ENCODE data around the gene CRHR1. TPM values are rescaled to one million over a fixed set of nuclear protein-coding genes. Genes with fewer than 3 reads are reported as not detected.

CRHR1 gene
- polyA plus RNA-seq, 10 donors, result 0.21 to 0.66 (median 0.26) TPM; not detected in 5

DNA sequence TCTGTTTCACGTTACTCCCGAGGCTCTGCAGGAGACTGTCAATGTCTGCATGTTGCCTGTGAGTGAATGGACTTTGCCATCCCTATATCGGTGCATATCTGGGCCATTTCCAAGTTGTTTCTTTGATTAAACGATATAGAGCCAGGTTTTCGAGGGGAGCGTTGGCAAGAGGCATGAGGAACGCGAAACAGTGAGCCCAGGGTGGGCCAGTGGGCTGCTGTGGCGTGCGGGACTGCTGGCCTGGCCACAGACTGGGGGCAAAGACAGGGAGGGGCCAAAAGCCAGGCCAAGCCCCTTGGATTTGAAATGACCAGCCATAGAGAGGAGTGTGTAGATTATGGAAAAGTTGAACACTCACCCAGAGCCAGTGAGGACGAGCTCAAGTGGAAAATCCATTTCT is 3.5 kb downstream of the CRHR1 start:
- no peak for DNase-seq

DNA sequence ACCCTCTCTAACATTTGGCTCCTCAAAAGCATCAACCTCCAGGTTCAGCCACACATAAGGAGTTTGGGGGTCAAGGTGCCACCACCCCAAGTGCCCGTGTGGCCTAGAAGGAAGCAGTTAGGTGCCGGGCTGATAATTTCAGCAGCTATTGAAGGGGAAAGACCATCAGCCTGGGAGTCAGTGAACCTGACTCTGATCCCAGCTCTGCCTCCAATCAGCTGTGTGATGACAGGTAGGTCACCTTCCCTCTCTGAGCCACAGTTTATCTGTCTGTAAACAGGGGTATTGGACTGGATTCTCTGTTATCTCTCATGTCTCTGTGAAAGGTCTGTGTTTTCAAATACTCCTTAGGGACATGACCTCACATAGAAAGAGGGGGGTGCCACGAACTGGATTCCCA is 3.9 kb downstream of the CRHR1 start:
- no peak for DNase-seq

DNA sequence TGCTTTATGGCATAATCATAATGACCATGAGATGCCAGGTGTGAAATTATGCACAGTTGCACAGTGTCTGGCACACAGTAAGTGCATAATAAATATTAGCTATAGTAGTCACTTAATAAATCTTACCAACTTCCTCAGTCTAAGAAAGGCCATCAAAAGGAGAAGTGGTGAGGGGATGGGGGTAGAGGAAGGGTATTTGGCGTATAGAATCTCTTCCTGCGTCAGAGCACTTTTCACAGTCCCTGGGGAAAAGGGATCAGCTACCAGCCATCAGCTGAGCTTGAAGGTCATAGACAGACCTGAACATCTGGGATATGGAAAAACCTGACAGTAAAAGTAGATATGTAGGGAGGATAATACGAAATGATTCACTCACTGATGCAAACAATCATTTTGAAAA is 5.8 kb downstream of the CRHR1 start:
- DNase-seq, result no peak

DNA sequence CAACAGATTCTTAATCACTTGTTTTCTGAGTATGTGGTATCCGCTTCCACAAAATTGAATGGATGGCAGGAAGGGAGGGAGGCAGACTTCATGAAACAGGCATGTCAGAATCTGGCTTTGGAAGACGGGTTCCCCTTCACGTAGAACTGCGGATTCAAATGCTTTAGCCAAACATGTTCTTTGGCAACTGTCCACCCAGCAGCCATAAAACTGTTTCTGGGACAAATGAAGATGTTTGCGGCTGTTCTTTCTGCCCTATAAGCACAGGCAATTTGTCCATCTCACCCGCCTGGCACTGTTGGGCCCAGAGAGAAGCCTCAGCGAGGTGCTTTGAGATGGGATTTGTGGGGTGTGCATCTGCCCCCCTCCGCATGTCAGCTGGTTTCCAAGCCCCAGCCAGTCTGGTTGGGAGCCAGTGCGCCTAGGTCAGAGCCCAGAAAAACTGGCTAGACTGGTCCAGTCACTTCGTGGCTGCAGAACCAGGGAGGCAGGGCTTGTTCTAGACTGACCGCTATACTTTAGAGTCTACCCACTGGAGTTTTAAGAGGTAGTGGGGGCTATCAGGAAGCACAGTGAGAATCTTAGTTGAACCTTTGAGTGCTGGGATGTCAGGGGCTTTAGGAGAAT is 6.3 kb downstream of the CRHR1 start:
- peak in 1 of 3 donors; percentile 51 for DNase-seq

DNA sequence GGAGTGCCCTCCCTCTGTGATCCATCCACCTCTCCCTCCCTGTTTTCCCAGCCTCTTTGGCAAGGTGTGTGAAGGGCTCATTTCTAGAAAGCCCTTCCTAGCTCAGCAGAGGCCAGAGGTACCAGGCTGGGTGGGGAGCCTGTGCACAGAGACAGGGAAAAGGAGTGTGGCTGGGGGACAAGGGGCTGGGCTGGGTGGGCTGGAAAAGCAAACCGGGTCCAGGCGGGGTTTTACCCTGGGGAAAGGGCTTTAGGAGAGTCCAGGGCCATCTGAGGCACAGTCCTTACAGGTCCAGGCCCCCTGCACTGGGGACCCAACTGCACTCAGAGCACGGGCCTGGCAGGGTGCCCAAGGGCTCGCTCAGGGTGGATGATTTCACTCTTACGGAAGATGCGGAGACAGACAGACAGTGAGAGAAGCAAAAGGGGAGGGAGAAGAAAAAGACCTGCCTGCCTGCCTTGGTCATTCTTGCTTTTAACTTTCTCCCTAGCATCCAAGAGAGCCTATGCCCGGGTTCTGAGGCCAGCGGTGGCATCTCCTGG is 7.0 kb downstream of the CRHR1 start:
- DNase-seq, result no peak

DNA sequence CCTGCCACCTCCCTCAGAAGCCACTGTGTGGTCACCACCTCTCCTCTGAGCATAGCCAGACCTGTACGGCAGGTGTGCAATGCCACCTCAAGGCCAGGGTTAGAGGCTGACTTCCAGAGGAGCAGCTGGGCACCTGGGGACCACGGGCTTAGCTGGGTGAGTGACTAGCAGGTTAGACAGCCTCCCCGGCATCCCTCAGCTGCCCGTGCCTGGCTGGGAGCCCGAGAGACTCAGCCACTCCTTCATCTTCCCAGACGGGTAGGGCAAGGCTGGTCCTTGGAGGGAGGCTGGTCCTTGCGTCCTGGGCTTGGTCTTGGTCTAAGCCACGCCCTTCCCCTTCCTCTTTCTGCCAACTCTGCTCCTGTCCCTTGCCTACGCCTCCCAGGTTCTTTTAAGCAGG is 7.8 kb downstream of the CRHR1 start:
- no peak for DNase-seq

DNA sequence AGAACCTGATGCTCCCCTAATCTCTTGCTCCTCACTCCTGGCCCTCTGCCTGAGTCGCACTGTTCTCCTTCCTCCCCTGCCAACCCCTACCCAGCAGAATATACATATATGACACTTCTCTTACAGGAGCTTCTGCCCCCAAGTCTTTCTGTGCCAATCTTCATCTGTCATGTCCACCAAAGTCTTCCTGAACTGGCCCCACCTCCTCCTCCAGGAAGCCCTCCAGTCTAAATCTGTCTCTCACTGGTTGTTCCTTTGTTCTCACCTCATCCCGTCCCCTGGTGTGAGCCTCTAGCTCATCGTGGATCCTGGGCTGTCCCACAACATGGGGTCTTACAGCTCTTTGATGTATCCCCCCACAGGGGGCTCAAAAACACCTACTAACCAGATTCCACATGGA is 8.3 kb downstream of the CRHR1 start:
- no peak for DNase-seq

DNA sequence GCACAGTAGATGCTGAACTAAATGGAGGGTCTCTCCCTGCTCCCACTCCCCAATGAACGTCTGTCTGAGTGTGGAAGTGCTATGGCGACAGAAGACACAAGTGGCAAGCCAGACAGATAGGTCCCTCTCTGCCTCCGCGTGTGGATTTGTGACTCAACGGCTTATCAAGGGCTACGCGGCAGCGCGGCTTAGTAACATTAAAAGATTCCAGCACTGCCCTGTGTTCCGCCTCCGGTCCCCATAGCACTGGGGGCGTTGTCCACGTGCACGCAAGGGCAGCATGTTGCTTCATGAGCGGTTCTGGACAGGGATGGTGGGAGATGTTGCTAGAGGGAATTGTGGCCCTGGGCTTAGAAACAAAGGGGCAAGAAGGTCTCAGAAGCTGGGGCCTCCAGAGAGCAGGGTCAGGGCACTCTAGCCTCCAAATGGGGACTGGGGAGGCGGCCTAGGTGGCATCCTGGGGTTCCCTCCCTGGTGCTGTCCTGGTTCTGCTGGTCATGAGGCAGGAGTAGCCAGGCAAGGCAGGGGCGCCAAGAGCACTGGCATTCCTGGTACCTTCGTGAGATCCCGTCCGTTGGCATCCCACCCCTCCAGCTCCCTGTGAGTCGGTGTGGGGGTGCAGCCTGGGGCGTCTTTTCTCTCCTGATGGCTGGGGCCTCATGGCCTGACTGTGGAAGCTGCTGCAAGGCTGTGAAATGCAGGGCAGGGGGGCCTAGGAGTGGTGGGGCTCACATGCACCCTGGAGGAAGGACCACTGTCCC is 9.1 kb downstream of the CRHR1 start:
- DNase-seq, result no peak

DNA sequence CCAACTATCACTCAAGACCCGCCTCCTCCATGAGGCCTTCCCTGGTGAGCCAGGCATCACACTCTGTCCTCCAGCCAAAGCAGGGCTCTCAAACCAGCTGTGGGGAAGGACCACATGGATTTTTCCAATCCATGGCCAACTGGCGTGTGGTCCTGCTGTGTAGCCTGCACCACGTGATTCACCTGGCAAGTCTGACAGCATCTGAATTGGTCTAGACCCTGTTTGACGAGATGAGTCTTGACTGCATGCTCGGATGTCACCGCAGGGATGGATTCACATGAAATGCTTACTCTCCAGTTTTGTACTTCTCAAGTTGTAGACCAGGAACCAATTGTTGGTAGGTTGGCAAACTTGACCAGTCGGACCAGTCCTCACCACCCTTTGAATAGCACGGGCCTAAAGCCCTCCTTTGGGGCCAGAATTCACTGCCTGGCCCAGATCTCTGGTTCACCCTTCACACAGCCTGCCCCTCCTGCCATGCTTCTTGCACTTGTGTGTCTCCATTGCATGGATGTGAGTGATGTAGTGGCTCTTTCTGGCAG is 9.9 kb downstream of the CRHR1 start:
- DNase-seq, result no peak

DNA sequence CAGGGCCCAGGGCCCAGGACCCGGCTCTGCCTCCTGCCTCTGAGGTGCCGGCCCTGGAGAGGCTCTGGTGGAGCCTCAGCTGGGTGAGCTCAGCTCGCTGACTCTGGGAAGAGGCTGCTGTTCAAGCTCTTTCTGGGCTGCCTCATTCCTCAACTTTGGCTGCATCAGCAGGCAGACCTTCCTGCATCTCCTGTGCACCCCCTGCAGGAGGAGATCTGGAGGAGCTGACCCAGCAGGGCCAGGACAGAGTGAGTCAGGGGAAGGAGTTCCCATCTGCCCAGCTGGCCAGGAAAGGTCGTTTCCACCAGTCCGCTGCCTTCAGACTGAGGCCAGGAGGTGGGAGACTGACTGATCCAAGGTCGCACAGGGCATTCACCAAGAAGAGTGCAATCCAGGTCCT is 10.7 kb downstream of the CRHR1 start:
- DNase-seq, result no peak

DNA sequence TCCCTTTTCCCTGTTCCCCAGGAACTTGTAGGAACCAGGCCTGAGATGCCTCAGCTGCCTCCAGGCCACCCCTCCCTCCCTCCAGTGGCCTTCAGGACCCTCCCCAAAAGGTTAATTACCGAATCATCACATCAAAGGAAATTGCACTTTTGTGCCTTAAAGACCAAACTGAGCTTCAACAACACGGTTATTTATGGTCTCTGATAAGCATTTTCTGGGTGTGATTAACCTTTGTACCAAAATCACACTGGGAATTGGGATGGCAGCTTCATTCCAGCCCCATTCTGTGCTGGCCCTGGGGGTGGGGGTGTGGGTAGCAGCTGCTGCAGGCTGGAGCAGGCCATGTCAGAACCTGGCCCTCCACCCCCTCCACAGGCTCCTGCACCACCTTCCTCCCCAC is 16.7 kb downstream of the CRHR1 start:
- DNase-seq, result no peak

DNA sequence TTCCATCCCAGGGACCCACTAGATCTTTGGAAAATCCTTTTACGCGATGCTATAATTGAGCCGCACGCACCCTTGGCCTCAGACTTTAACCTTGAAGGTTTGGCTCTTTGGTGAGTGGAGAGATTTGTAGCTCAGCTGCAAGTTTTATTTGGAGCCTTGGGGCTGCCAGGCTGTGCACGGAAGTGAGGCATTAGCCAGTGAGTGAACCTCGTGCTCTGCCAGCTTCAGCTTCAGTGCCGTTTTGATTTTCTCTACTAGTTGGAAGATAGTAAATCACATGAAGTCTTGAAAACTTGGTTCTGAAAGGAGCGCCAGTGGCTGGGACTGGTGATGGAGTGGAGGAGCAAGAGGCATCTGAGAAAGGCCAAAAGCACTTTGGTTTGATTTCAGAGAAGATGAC is 17.3 kb downstream of the CRHR1 start:
- no peak for DNase-seq

DNA sequence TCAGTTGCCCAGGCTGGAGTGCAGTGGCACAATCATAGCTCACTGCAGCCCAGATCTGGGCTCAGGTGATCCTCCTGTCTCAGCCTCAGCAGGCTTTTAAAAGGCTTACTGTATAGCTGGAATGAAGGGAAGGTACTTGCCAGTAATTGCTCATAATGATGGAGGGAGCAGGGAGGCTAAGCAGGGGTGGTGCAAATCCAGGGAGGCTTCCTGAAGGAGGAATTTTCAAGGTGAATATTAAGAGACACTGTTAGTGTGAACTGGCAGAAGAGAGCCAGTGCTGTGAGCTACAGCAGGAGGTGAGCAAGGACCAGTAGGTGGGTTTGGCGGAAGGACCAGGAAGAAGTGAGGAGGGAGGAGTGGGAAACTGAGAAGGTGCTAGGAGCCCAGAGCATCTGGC is 24.7 kb downstream of the CRHR1 start:
- no peak for DNase-seq

DNA sequence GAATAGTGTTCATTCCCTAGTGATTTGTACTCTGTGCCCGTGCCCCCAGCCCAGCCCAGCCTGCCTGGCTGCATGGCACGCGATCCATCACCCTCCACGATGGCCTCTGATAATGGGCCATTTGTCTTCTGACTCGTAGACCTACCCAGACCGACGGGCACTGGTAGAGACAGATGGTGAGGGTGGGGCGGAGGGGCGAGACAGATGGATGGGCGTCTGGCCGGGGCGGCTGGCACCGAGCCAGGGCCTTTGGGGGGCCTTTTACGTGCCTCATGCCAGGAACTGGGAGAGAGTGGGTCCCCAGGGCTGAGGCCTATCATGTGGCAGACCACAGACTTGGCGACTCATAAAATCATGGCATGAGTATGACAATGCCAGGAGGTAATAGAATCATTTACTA is 25.4 kb downstream of the CRHR1 start:
- DNase-seq, result no peak

DNA sequence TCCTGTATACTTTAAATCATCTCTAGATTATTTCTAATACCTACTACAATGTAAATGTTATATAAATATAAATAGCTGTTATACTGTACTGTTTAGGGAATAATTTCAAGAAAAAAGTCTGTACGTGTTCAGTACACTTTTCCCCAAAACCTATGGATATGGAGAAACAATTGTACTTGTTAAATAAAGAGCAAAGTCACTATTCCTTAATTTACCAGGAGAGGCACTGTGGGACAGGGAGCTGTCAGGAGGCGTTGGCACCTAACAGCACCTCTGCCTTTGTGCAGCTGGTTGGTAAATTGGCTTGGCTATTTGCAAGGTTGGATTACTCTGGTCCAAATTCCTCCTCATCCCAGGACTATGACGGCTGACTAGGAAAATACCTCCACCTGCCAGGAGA is 28.0 kb downstream of the CRHR1 start:
- no peak for DNase-seq

DNA sequence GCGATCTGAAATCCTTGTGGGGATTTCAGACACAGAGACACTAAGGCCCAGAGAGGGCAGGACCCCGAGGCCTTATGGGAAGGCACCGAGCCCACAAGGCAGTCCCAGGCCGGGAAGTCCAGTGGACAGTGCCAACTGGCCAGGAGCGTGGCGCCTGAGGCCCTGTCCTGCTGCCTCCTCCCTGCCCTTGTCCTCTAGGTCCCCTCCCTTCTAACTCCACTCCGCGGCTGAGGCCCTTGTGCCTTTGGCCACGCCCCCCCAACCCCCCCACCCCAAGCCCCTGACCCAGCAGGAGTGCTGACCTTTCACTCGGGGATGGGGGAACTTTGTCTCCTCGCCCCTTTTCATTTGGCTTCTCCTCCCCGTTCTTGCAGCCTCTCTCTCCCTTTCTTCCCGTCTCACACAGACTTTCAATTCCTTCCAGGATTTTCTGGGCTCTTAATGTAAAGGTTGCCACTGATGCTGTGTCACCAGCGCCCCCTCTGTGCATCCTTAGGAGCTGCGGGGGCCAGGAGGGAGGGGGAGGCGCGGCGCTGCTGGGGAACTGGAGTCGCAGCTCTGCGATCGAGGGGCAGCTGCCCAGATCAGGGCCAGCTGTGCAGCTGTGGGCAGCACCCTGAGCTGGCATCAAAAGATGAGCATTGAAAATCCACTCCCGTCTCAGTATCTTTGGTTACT is 29.1 kb downstream of the CRHR1 start:
- DNase-seq, result peak in 2 of 3 donors; percentile 18 to 54

DNA sequence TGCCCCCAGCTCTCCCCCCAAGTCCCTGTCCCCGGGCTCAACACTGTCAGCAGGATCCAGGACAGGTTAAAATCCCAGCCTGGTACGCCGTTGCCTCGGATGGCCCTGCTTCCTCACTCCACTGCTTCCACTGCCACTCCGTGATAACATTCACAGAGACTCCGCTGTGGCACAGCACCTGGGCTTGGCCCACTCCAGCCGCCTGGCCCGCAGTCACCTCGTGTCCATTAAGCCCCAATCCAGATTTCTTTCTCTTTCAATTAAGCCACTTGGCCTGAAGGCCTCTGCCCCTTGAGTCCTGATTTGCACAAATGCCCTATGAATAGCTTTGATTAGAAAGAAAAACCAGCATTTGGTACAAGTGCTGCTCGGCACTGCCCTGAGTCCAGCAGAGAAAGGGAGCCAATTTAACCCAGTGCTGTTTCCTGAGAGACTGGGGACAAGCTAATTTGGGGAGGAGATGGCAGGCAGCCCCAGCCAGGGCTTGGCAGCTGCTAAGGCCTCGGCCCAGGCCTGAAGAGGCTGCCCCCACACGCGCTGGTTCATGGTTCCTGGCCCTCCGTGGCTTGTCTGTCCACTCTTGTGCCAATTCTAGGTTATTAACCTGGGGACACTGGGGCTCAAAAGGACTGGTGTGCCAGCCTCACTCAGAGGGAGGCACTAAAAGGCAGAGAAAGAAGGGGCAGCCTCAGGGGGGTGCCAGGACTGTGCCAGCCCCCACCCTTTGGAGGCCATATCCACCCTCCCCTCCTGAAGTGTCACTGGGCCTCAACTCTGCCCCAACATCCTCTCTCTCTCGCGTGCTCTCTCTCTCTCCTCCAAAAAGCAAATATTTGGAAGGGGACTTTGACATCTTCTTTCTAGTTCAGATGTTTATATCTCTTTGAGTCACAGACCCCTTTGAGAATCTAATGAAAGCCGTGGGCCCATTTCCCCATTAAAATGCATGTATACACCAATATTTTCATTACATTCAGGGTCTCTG is 30.8 kb downstream of the CRHR1 start:
- DNase-seq, result no peak

DNA sequence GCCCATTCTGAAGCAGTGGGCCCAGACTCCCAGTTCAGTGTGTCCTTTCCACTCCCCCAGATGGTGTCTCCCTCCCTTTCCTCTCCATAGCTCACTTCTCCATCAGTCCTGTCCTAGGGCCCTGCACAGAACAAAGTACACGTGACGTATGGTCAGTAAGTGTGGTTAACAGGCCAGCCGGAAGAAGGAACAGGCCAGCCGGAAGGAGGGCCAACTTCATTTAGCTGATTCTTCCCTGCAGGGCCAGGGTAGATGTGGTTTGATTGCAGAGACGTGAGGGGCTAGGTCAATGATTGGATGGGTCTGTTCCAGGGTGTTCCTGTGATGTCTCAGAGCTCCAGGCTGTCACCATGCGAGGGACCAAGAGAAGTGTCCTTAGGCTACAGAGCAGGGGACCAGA is 31.6 kb downstream of the CRHR1 start:
- DNase-seq, result no peak

DNA sequence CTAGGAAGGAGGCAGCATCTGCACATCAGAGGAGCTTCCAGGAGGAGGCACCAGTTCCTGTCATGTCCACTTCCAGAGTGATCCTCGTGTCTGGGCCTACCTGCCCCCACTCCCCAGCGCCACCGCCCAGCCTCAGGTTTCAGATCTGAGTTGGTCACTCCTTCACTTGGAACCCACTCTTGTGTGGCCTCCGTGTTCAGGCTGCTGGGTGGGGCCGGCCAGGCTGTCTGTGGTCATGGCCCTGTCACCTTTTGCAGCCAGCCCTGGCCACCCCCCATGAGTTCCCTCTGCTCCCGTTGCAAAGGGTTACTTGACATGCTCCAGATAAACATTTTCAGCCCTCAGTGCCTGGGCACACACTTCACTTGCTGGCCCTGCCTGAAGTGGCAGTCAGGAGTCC is 33.9 kb downstream of the CRHR1 start:
- DNase-seq, result no peak

DNA sequence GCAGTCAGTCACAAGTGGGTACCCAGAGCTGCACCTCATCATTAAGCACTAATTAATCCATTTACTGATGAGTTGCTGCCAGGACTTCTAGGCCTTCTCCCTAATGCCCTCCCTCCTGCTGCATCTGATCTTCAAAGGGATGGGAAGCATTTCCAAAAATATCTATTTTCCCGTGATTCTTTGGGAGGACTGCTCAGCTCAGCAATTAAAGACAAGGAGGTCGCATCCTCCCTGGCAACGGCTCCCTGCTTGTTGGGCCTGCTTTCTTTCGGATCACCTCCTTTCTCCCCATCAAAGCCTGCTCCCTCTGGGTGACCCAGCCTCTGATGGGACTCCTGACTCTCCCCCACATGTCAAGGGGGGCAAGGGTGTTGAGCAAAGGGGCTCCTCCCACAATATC is 34.6 kb downstream of the CRHR1 start:
- DNase-seq, result no peak

DNA sequence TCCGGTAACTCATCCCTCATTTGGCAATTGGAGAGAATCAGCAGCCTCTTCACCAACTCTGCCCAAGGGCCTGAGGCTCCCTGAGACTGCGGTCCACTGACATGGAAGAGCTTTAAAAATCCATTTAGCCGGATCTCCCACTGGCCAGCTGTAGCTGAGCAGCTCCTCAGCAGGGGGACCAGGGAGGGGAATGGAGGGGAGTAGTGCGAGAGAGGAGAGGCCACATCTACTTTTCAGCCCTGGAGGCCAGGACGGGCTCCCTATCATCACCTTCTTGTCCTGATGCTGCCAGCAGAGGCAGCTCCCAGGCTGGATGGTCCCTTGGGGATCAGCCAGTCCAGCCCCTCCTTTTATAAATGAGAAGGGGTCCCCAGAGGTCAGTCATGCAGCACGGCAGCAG is 35.5 kb downstream of the CRHR1 start:
- no peak for DNase-seq
